H1 (cell line): ENCODE data around the gene S100A16. TPM values are rescaled to one million over a fixed set of nuclear protein-coding genes. Genes with fewer than 3 reads are reported as not detected.

Experiments used
- CTCF ChIA-PET: fragments of 300-600 bp; sonication (Branson Sonifier 250); formaldehyde crosslinking; loops from one replicate; lab custom pipeline; 2021; ENCODE audit not compliant: partially characterized antibody; lab: Charles Lee
- POLR2A ChIA-PET: fragments of 300-600 bp; sonication (Branson Sonifier 250); formaldehyde crosslinking; loops from one replicate; lab custom pipeline; 2021; ENCODE audit warnings: inconsistent platforms; ENCODE audit not compliant: partially characterized antibody; lab: Charles Lee
- DNase-seq, 2 experiments: peaks; one replicate each; pipeline versions ENCODE4 v3.0.0 to v3.0.0-alpha.2; 2010 to 2022; ENCODE audit warnings: low spot score in 2 of 2, low read depth in 1 of 2, mixed read lengths in 1 of 2
- FAIRE-seq: peaks from 2 replicates; lab custom pipeline; 2011; peaks lifted over from hg19 to GRCh38; lab: Jason Lieb, UNC
- H2AFZ ChIP-seq: 2 replicates; pipeline ENCODE4 v1.8.1; 2012; ENCODE audit warnings: low read length, inconsistent platforms
- H2AK5ac ChIP-seq: 2 replicates; pipeline ENCODE4 v1.6.1; 2013; ENCODE audit warnings: low read depth, low read length
- H2BK120ac ChIP-seq: replicated peaks from 2 replicates; pipeline ENCODE3; 2013; ENCODE audit warnings: low read depth, low read length, inconsistent platforms
- H2BK12ac ChIP-seq: 2 replicates; pipeline ENCODE4 v1.6.1; 2013; ENCODE audit warnings: low read depth, low read length
- H2BK15ac ChIP-seq: 2 replicates; pipeline ENCODE4 v1.6.1; 2013; ENCODE audit warnings: low read length
- H2BK20ac ChIP-seq: 2 replicates; pipeline ENCODE4 v1.6.1; 2013; ENCODE audit warnings: low read length
- H2BK5ac ChIP-seq: 2 replicates; pipeline ENCODE4 v1.6.1; 2013; ENCODE audit warnings: low read depth, low read length
- H3K14ac ChIP-seq: 2 replicates; pipeline ENCODE4 v1.6.1; 2013; ENCODE audit warnings: inconsistent platforms; ENCODE audit not compliant: insufficient read length
- H3K18ac ChIP-seq: 2 replicates; pipeline ENCODE4 v1.6.1; 2013; ENCODE audit warnings: low read length; ENCODE audit errors: extremely low read depth
- H3K23ac ChIP-seq: 2 replicates; pipeline ENCODE4 v1.6.1; 2013; ENCODE audit warnings: inconsistent platforms; ENCODE audit not compliant: insufficient read length
- H3K23me2 ChIP-seq: 2 replicates; pipeline ENCODE4 v1.6.1; 2013; ENCODE audit warnings: low read depth, low read length
- H3K27ac ChIP-seq: 2 replicates; pipeline ENCODE4 v1.6.1; 2011; ENCODE audit warnings: low read depth, low read length, inconsistent platforms
- H3K27me3 ChIP-seq, 4 experiments: replicated peaks in 1 of 4; 1 replicate in 1 of 4; 2 replicates in 3 of 4; pipeline versions ENCODE4 v1.6.1 to v1.8.1; 2011 to 2013; ENCODE audit warnings: low read length in 3 of 4, mild to moderate bottlenecking in 3 of 4, inconsistent platforms in 2 of 4, mixed read lengths in 2 of 4, moderate library complexity in 1 of 4; ENCODE audit not compliant: control insufficient read depth in 3 of 4, insufficient read depth in 3 of 4; ENCODE audit errors: extremely low read depth in 1 of 4
- H3K36me3 ChIP-seq, 4 experiments: 2 replicates each; pipeline versions ENCODE4 v1.6.1 to v1.8.1; 2011 to 2013; ENCODE audit warnings: mild to moderate bottlenecking in 4 of 4, low read length in 3 of 4, moderate library complexity in 2 of 4, control low read depth in 1 of 4, inconsistent platforms in 1 of 4; ENCODE audit not compliant: insufficient read depth in 4 of 4, control insufficient read depth in 2 of 4
- H3K4ac ChIP-seq: replicated peaks from 2 replicates; pipeline ENCODE3; 2013; ENCODE audit warnings: low read length, low read depth, mixed read lengths, inconsistent platforms; ENCODE audit not compliant: insufficient read length
- H3K4me1 ChIP-seq, 4 experiments: replicated peaks in 1 of 4; 1 replicate in 1 of 4; 2 replicates in 3 of 4; pipeline versions ENCODE4 v1.6.1 to v1.8.1; 2011 to 2013; ENCODE audit warnings: low read length in 3 of 4, inconsistent platforms in 2 of 4, mixed read lengths in 1 of 4; ENCODE audit not compliant: insufficient read depth in 4 of 4, control insufficient read depth in 3 of 4
- H3K4me2 ChIP-seq, 2 experiments: 2 replicates each; pipeline versions ENCODE4 v1.6.1 to v1.8.1; 2011 to 2013; ENCODE audit warnings: low read depth in 2 of 2, low read length in 2 of 2, control low read depth in 1 of 2, inconsistent platforms in 1 of 2, mild to moderate bottlenecking in 1 of 2; ENCODE audit not compliant: insufficient read depth in 1 of 2
- H3K4me3 ChIP-seq, 4 experiments: fragments of 200-600, 300-600 bp in 1 of 4; sonication (generic), shearing (Covaris generic), sonication (Bioruptor Twin) in 1 of 4; 2 replicates each; pipeline versions ENCODE4 v1.5.1 to v1.8.1; 2011 to 2016; ENCODE audit warnings: low read length in 4 of 4, low read depth in 3 of 4, control low read depth in 2 of 4, inconsistent platforms in 2 of 4, mild to moderate bottlenecking in 2 of 4, mixed read lengths in 1 of 4, moderate library complexity in 1 of 4; ENCODE audit not compliant: insufficient read depth in 2 of 4; ENCODE audit errors: extremely low read depth in 1 of 4
- H3K56ac ChIP-seq: replicated peaks from 2 replicates; pipeline ENCODE3; 2013; ENCODE audit warnings: low read depth, mild to moderate bottlenecking, mixed read lengths, low read length, inconsistent platforms; ENCODE audit not compliant: insufficient read length
- H3K79me1 ChIP-seq: 2 replicates; pipeline ENCODE4 v1.6.1; 2013; ENCODE audit warnings: low read depth, low read length, control low read depth
- H3K79me2 ChIP-seq, 2 experiments: 2 replicates each; pipeline versions ENCODE4 v1.6.1 to v1.8.1; 2012 to 2013; ENCODE audit warnings: low read length in 2 of 2, mild to moderate bottlenecking in 2 of 2, inconsistent platforms in 1 of 2; ENCODE audit not compliant: insufficient read depth in 2 of 2, control insufficient read depth in 1 of 2
- H3K9ac ChIP-seq, 4 experiments: replicated peaks in 1 of 4; 1 replicate in 1 of 4; 2 replicates in 3 of 4; pipeline versions ENCODE4 v1.6.1 to v1.8.1; 2011 to 2013; ENCODE audit warnings: low read depth in 3 of 4, low read length in 3 of 4, control low read depth in 2 of 4, mild to moderate bottlenecking in 2 of 4, moderate library complexity in 2 of 4, inconsistent platforms in 1 of 4; ENCODE audit errors: extremely low read depth in 1 of 4
- H3K9me3 ChIP-seq, 2 experiments: 2 replicates each; pipeline versions ENCODE4 v1.6.1 to v1.8.1; 2012 to 2013; ENCODE audit warnings: mild to moderate bottlenecking in 2 of 2, moderate library complexity in 2 of 2, control low read depth in 1 of 2, inconsistent platforms in 1 of 2, low read depth in 1 of 2, low read length in 1 of 2, mixed read lengths in 1 of 2; ENCODE audit not compliant: insufficient read depth in 2 of 2
- H4K20me1 ChIP-seq, 2 experiments: replicated peaks in 1 of 2; 2 replicates each; pipeline versions ENCODE3 to v1.8.1; 2011 to 2013; ENCODE audit warnings: inconsistent platforms in 2 of 2, low read length in 2 of 2, mild to moderate bottlenecking in 1 of 2; ENCODE audit not compliant: insufficient read depth in 2 of 2, control insufficient read depth in 1 of 2
- H4K5ac ChIP-seq: 2 replicates; pipeline ENCODE4 v1.6.1; 2013; ENCODE audit warnings: low read length, low read depth, mixed read lengths, inconsistent platforms; ENCODE audit not compliant: insufficient read length
- H4K8ac ChIP-seq: 2 replicates; pipeline ENCODE4 v1.8.0; 2013; ENCODE audit warnings: mild to moderate bottlenecking, moderate library complexity, low read length, inconsistent platforms; ENCODE audit not compliant: insufficient read depth; ENCODE audit errors: extremely low read depth
- H4K91ac ChIP-seq: replicated peaks from 2 replicates; pipeline ENCODE3; 2013; ENCODE audit warnings: low read length, mixed read lengths, inconsistent platforms; ENCODE audit not compliant: insufficient read length
- CBX5 ChIP-seq: fragments of 300-800, 300-1000 bp; sonication (generic); IDR thresholded peaks from 2 replicates; pipeline ENCODE4 v1.7.1; 2016; ENCODE audit warnings: antibody characterized with exemption, low read length, low read depth
- KDM5A ChIP-seq: fragments of 200-600 bp; IDR thresholded peaks from 2 replicates; pipeline ENCODE4 v1.7.1; 2012; ENCODE audit warnings: mild to moderate bottlenecking, low read length, inconsistent platforms, mixed read lengths
- TBP ChIP-seq: IDR thresholded peaks from 2 replicates; pipeline ENCODE4 v1.6.1; 2011; ENCODE audit warnings: low read depth, low read length, improper control_type of control experiment
- WGBS, 2 experiments: shearing (Covaris generic) in 1 of 2; methylation state at CpG; one replicate each; pipeline versions ENCODE4 v1.1.6 to v1.1.7; 2013 to 2015; ENCODE audit warnings: low lambda C conversion rate in 2 of 2, mixed read lengths in 2 of 2, inconsistent platforms in 1 of 2, low coverage in 1 of 2, missing lambda C conversion rate in 1 of 2; ENCODE audit not compliant: insufficient replicate concordance in 2 of 2, insufficient coverage in 1 of 2, insufficient read length in 1 of 2; ENCODE audit errors: extremely low coverage in 1 of 2, missing lambda C conversion rate in 1 of 2; 5-methylcytosine and 5-hydroxymethylcytosine counted together
- polyA plus RNA-seq, 7 experiments: library from polyadenylated mRNA; depleted of rRNA in 3 of 7; stranded (reverse) in 5 of 7; unstranded in 2 of 7; fragments of >200 nt in 5 of 7; fragments of 200-250 nt in 2 of 7; gene quantifications; 1 replicate in 5 of 7; 2 replicates in 1 of 7; 4 replicates in 1 of 7; pipeline versions ENCODE4 v1.2.1 to v1.2.3, GENCODE V29; 2011 to 2013; ENCODE audit warnings: missing spikeins in 2 of 7, mixed read lengths in 2 of 7
- total RNA-seq: library from RNA; stranded (reverse); fragmentation: NEBNext Ultra II Directional; extraction: Animal tissue kit (Norgen Biotek cat#: 25700); gene quantifications from 2 replicates; pipeline ENCODE4 v1.2.1, GENCODE V29; 2021

Gene S100A16
- total and polyA plus RNA-seq, 2 of the 8 experiments (the other 6 are each of a cell fraction or from before 2014, with no cell fraction given): 14.9 to 61.4 TPM

GRCh38 chr1:153597206-153597605, 15.7 kb downstream of the S100A16 start:
- Histone ChIP-seq H4K20me1 (no peaks in the 10 kb centered on the region), H3K4ac (no peak overlapping the region), H3K79me1 (no peaks in the 10 kb centered on the region), H2BK12ac (peak overlapping the region; percentile 60; the same call in 1 of the 2 replicates), H3K14ac (no peak overlapping the region), H3K4me3 (no peak overlapping the region), H3K27me3 (no peaks in the 10 kb centered on the region), H3K23me2 (no peaks in the 10 kb centered on the region; the same call in 1 of the 2 replicates), H3K18ac (no peak overlapping the region), H3K9me3 (no peaks in the 10 kb centered on the region), H4K5ac (no peak overlapping the region), H2BK5ac (no peak overlapping the region), H3K27ac (no peak overlapping the region), H2AK5ac (no peak overlapping the region), H2BK20ac (no peak overlapping the region), H3K79me2 (no peaks in the 10 kb centered on the region), H3K9ac (no peak overlapping the region), H3K4me1 (peaks cover 3 to 10% (median 5%) of the 10 kb centered on the region in 4 experiments; a peak in 4 of 7 replicates), H2BK15ac (no peak overlapping the region; the same call in 1 of the 2 replicates), H4K8ac (no peak overlapping the region), H2BK120ac (no peak overlapping the region), H3K4me2 (no peak overlapping the region), H3K56ac (no peak overlapping the region), H4K91ac (no peak overlapping the region), H2AFZ (no peak overlapping the region), H3K23ac (no peak overlapping the region), H3K36me3 (no peaks in the 10 kb centered on the region)
- ChIA-PET CTCF (interaction anchor here (2.1 to 3.2 kb wide), 3 partner anchors 20 to 25 kb away, joined by 6 to 11 read pairs (median 7); no protein-coding TSS in a partner anchor), POLR2A (interaction anchor here (0.7 to 4.2 kb wide), 3 partner anchors 9 to 37 kb away, joined by 3 to 20 read pairs (median 4); partner anchors contain the start of genes CHTOP, S100A1 and S100A13)
- 94% methylated on average over 6 of the region's 6 CpGs; no CpG with 5 or more reads in 1 of the 2 experiments for WGBS, 2 experiments
- no peak for FAIRE-seq
- no peak for DNase-seq
- no peak for TF ChIP-seq CBX5
- no peak for TF ChIP-seq TBP
- TF ChIP-seq KDM5A: no peak
